Measurements from ENCODE around the gene EEF2K.

Gene EEF2K

DNA sequence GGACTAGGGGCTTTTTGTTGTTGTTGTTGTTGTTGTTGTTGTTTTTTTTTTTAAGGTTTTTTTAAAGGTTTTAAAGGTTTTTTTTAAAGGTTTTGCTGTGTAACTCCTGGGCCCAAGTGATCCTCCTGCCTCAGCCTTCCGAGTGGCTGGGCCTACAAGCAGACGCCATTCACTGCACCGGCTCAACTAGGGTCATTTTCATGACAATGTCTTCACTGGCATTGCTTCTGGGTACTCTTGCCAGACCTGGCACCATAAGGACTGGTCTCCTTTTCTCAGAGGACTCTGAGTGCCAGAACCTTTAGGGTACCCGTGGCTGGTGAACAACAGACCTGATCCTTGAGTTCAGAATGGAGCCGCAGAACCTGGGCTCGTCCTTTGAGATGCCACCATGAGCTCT is 111.5 kb downstream of the EEF2K start:
- DNase-seq (ENCODE audit: low read depth) = no peak

DNA sequence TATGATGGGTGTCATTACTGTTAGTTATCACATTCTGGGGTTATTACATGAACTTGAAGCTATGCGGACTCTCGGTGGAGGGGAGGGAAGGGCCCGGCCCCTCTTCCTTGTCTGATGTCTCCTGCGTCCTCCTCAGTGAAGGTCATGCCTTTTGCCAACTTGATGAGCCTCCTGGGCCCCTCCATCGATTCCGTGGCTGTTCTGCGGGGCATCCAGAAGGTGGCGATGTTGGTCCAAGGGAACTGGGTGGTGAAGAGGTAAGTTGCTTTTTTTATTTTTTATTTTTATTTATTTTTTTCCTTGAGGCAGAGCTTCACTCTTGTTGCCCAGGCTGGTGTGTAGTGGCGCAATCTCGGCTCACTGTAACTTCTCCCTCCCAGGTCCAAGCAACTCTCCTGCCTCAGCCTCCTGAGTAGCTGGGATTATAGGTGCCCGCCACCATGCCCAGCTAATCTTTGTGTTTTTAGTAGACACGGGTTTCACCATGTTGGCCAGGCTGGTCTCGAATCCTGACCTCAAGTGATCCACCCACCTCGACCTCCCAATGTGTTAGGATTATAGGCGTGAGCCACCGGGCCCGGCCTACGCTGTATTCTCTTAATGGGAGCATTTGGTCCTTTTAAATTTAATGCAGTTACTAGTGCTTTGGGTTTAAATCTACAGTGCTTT is 112.7 kb downstream of the EEF2K start:
- no peak for DNase-seq (ENCODE audit: low read depth)

DNA sequence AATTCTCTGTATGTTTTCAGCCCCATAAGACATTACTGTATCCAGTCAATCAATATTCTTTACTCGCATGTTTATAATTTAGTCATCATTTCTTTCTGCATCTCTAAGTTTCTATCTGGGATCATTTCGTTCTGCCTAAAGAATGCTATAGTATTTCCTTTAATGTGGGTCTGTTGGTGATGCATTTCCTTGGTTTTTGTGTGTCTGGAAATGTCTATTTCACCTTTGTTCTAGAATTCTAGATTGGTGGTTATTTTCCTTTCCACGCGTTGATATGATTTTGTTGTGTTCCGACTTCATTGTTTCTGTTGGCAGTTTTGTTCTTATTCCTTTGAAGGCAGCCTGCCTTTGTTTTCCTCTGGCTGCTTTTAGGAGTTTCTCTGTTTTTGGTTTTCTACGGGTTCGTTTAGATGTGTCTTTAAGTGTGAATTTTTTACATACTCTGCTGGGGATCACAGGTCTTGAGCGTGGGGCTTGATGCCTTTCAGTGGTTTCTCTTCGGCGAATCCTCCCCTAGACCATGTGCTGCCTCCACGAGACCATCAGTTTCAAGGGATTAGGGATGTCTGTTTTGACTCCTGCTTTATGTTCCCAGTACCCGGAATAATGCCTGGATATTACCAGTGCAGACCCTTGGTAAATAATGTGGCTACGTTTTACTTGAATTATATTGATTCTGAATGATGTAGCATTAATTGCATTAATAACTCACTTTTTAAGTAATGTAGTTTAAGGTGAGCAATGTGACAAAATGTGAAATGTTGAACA is 114.7 kb downstream of the EEF2K start:
- no peak for DNase-seq (ENCODE audit: low read depth)

DNA sequence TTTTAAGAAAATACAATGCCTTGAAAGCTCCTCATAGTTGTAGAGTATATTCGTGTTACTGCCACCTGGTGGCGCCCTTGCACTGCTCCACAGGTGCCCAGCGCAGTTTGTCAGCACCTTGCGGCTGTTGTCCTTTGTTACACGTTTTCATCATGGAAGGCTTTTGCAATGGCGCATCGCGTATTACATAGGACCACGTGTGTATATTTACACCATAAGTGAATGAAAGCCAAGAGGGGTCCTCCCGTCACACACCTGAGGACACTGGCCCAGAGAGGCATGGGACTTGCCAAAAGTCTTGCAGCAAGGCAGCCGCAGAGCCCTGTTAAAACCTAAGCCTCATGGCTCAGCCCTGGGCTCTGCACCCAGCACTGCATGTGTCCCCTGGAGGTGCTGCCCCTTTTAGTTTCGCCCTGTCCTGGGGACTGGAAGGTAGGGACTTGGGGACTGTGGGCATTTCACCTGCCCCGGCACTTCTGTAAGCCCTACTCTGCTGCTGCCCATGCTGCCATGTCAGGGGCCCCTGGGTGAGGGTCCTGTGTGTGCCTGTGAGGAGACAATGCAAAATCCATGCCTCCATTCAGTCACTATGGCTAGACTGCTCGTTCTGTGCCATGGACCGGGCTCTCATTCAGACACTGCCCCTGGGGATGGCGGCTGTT is 115.4 kb downstream of the EEF2K start:
- peak; percentile 28 for DNase-seq (ENCODE audit: low read depth)

DNA sequence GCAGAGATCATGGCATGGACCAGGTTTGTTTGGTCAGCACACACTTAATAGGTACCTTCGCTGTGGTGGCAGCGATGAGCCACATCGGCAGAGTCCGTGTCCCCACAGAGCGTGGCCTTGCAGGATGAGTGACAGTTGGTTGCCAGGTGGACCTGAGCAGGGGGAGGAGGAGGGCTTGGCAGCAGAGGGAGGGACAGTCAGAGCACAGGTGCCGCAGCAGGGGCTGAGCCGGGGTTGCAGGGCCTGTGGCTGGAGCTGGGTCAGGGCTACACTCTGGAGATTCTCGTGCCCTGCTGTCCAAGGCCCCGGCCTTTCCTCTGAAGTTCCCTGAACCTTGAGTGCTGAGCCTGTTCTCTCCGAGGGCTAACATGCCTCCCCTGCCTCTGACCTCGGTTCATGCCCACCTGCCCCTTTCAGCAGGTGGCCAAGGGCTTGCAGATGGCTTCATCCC is 116.0 kb downstream of the EEF2K start:
- no peak for DNase-seq (ENCODE audit: low read depth)

DNA sequence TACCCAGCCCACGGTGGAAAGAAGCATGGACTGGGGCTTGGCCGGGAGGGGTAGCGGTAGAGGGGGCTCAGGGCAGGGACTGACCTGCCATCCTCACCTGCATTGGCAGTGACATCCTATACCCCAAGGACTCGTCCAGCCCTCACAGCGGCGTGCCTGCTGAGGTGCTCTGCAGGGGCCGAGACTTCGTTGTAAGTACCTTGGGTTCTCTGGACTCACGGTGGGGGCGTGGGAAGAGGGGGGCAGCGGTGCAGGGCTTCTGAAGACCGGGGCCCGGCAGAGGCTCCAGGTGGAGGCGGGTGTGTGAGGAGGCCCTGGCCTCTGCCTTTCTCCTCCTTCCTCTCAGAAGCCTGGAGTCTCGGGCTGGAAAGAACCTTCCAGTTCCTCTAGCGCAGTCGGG is 116.7 kb downstream of the EEF2K start:
- DNase-seq (ENCODE audit: low read depth) = no peak

DNA sequence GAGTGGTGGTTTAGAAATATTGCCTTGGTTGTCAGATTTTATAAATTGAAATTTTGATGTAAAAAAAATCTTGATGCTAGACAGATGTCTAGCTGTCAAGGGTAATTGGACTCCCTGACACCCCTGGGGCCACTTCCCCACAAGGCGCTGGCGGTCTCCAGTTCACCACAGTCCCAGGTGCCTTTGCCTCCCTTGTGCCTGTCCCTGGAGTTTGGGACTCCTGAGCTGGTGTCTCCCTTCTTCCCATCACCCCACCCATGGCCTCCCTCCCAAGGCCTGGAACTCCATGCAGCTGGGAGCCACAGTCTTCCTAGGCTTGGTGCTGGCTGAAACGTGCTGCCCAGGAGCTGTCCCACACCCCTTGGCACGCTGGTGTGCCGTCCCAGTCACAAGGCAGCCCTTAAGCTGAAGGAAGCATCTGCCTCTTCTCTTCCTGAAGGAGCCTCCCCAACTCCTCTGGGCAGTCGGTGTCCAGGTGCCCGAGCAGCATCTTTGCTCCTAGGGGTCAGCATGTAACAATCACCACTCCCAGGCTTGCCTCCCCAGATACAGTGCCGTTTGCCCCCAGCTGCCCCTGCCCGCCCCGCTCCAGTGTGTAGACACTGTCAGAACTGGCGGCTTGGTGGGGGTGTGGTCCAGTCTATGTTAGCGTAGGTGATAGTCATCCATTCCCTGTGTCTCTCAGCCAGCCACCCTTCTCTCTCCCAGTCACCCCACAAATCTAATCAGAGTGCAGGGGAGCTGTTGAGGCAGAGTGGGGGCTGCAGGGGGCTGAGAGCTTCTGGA is 117.3 kb downstream of the EEF2K start:
- no peak for DNase-seq (ENCODE audit: low read depth)

DNA sequence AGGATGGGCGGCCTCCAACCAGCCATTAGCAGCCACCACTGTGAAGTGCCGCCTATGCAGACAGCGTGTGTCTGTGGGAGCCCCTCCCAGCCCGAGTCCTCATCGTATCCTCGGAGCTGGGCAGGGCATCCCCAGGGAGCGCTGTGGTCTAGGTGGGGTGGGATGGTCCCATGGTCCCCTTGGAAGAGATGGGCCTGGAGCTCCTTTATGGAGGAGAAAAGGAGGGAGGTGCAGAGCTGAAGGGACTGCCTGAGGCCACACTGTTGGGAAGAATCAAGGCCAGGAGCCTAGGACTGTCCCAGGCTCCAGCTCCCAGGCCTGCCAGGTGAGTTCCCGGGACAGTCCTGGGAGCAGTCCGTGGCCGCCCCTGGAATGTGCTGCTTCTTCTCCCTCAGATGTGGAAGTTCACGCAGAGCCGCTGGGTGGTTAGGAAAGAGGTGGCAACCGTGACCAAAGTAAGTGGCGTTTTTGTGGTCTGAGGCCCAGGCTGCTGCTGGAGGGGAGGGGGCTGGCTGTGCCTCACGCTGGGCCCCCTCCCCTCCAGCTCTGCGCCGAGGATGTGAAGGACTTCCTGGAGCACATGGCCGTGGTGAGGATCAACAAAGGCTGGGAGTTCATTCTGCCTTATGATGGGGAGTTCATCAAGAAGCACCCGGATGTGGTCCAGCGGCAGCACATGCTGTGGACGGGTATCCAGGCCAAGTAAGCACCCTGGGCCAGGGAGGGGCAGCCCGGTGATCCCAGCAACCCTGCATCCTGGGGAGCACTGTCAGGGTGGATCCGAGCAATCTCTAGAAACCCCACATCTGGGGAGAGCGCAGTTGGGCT is 118.1 kb downstream of the EEF2K start:
- no peak for DNase-seq (ENCODE audit: low read depth)

DNA sequence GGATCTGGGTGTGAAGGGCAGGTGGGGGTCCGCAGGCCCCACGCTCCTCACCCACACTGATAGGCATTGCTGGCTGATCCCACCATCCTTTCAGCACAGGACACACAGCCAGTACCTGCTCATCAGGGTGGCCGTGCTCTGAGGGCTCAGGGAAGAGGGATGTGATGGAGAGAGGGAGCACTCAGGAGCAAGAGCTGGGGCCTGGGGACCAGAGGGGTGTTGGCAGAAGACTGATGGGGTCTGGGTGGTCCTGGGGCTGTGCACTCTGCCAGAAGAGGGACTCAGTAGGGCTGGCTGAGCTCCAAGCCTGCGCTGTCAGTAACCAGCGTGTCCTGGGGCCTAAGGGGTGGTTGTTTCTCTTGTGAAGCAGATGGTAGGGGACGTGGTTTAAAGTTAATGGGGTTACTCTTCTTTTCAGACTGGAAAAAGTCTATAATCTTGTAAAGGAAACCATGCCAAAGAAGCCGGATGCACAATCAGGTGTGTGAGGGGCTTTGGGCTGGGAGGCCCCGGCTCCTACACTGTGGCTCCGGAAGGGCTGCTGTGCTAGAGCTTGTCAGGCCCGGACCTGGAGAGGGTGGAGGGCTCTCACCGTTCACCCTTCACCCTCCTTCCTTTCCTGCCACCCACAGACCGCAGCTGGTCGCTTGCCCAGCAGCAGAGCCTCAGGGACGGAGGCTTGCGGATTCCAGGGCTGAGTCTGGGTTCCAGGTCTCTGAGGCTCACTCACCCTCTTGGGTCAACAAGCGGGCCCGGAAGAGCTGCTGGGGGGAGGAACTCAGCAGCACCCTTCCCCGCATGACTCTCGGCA is 118.9 kb downstream of the EEF2K start:
- DNase-seq (ENCODE audit: low read depth) = no peak

DNA sequence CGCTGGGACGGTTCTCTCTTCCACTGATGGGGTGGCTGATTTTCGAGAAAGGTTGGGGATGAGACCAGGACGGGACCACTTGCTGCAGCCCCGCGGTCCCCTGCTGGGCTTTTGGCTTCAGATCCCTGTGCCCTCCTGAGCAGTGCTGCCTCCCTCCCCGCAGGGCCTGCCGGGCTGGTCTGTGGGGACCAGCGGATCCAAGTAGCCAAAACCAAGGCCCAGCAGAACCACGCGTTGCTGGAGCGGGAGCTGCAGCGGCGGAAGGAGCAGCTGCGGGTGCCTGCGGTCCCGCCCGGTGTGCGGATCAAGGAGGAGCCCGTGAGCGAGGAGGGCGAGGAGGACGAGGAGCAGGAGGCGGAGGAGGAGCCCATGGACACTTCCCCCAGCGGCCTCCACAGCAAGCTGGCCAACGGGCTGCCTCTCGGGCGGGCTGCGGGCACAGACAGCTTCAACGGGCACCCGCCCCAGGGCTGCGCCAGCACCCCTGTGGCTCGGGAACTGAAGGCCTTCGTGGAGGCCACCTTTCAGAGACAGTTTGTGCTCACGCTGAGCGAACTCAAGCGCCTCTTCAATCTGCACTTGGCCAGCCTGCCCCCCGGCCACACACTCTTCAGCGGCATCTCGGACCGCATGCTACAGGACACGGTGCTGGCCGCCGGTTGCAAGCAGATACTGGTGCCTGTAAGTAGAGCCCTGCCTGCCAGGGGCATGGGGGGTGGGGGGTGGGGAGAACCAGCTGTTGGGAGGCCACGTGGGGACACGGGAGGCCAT is 119.7 kb downstream of the EEF2K start:
- DNase-seq (ENCODE audit: low read depth) = no peak

DNA sequence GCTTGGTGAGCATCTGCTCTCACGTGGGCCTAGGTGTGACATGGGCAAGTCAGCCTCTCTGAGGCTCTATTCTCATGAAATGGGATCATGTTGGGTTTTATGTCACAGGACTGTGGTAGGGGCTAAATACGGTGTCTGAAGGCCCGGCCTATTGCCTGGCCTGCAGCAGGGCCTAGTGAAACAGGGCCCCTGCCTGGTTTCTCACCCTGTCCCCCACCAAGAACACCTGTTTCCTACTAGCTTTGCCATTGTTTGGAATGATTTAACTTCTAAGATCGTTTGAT is 120.2 kb downstream of the EEF2K start:
- DNase-seq (ENCODE audit: low read depth) = no peak

DNA sequence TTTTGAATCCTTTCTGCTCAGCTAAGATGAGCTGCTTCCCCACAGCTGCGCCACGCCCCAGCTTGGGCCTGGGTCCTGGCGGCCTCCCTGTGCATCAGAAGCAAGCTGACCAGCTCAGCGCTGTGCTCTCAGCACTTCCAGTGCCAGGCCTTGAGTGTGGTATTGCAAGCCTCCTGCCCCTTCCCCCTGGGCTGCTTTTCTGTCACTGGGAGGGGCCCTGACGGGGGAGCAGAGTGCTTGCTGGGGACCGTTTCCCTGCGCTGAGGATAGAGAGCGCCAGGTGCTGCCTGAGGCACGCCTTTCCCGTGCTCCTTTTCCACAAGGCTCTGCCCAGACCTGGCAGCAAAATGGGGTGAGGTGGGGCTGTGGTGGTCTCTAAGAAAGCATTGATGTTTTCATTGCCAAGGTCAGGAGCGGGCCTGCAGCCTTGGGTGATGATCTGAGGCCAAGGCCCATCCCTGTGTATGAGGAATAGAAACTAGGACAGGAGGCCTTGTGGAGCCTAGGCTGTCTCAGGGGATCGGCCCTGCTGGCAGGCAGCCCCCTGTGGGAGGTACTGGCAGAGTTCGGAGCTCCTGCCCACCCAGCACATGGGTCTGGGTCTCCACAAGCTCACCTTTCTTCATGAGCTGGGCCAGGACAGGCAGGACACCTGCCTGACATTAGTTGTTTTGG is 120.8 kb downstream of the EEF2K start:
- DNase-seq (ENCODE audit: low read depth) = no peak

DNA sequence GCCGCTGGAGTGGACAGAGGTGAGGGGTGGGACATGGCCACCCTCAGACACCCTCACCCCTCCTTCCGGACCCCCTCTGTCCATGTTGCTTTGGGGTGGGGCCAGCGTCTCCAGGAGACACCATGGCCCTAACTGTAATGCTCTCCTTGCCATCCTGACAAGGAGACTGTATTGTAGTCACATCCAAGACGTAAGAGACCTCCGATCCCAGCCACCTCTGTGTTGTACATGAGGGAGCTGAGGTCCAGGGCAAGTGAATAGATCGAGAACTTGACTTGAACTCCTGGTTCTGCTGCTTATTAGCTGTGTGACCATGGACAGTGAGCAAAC is 121.3 kb downstream of the EEF2K start:
- no peak for DNase-seq (ENCODE audit: low read depth)

DNA sequence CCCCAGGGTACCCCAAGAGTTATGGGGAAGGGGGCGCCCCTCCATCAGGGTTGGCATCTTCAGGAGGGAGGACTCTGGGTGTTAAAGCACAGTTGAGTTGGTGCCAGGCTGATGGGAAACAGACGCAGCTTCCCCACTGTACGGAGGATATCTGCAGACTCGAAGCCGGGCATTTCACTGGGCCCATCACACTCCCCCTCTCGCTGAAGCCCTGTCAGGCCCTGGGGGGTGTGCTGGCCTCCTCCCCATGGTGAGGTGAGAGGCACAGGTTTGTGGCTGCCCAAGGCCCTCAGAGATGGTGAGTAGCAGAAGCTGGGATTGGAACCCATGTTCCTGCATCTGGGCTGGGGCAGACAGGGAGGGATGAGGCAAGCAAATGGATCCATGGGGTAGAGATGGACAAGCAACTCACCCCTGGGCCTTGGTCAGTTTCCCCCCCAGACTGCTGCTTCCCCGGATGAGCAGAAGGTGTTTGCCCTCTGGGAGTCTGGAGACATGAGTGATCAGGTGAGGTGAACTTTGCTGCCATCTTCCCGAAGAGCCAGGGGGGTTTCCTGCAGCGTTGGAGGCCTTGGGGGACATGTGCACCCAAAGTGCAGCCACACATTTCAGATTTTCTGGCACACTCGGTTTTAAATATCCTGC is 122.1 kb downstream of the EEF2K start:
- no peak for DNase-seq (ENCODE audit: low read depth)

DNA sequence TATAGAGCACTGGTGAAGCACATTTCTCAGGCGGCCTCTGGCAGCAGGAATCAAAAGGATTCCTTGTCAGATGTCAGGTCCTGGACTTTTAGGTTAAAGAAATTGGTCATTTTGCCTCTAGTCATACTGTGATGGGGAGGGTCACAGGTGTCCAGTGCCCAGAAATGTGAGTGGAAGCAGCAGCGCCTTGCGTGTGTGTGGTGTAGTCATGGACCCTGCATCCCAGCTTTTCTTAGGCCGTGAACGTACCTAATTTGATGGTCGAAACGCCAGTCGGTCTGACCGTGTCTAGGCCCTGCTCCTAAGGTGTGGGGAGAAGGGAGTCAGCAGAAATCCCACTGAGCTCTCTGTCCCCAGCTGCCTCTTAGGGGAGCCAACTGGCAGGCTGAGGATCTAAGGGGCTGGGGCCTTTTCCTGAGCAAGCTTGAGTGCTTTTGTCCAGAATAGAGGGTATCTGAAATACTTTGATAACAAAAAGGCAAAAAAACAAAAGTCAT is 123.2 kb downstream of the EEF2K start:
- DNase-seq (ENCODE audit: low read depth) = no peak

DNA sequence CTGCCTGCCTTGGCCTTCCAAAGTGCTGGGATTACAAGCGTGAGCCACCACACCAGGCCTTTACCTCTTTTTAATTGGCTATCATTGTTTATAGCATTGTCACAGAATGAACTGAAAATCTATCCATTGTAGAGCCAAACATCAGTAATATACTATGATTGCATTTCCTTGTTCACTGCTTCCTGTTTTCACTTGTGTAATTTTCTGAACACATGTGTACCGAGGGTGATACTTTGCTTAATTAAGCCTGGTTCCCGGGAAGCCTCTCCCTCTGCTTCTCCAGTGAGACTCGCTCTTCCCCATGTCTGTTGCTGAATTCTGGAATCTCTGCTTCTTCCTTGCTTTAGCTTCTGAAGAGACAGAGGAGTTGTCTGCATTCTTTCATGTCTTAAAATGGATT is 124.2 kb downstream of the EEF2K start:
- no peak for DNase-seq (ENCODE audit: low read depth)

DNA sequence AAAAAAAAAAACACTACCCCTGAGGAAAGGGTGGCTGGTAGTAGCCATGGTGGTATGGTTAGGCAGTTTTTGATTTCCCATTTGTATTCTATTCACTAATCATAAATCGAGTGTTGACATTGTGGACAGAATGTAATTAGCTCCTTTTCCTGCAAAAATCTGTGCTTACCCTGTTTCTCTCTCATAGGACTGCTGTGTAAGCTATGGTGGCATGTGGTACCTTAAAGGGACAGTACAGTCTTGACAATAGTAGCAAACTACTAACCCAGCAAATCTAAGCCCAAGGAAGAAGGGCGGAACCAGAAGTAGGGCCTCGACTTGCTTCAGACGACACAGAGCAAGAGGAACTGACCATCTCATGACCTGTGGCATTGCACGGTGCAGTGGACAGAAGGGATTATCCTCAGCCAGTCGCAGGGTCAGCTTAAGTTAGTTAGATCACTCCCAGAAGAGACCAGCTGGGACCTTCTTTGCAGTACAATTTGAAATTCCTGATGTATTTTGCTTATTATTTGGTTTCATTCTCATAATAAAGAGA is 127.4 kb downstream of the EEF2K start:
- no peak for DNase-seq (ENCODE audit: low read depth)

DNA sequence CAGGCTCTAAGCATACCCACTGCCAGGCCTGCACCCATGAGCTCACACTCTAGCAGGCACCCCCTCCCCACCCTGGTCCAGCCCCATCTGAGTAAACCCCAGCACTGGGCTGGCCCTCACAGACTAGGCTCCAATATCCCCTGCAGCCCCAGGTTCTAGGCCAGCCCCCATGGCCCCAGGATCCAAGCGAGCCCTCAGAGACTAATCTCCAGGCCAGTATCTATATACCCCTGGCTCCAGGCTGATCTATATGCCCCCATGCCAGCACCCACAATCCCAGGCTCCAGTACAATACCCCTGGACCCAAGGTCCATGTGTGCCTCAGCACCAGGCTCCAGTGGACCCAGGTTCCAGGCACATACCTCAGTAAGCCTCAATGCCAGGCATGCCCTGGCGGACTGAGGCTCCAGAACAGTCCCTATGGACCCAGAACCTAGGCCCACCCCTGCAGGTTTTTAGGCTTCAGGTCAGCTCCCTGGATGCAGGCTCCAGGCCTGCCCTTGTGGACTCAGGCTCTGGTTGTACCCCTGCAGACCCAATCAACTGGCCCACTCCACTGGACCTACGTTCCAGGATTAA is 129.7 kb downstream of the EEF2K start:
- no peak for DNase-seq (ENCODE audit: low read depth)
